Measurements from ENCODE around the gene BORCS8.
"Not testable (repeated sequence)": the region's sequence is repeated elsewhere in the genome, so short reads cannot be mapped to it uniquely, and the experiment has no call there.

Gene BORCS8

GRCh38 chr19:19154768-19155494 lies 37.0 kb downstream of the BORCS8 start:
- no peak for TF ChIP-seq CTCF (IDR thresholded peaks at IDR 0.05; ENCODE audit: control extremely low read depth, extremely low read depth, low read depth, missing control alignments)
- no peak for DNase-seq (ENCODE audit: extremely low spot score)
- CTCF ChIA-PET: interaction anchor here (0.7 to 8.4 kb wide), 6 partner anchors 7 to 25 kb away, joined by 3 to 93 read pairs (median 6); partner anchors contain the start of gene MEF2B
- POLR2A ChIA-PET: interaction anchor here (1.0 kb wide), 1 partner anchor 11 kb away, joined by 4 read pairs; no protein-coding TSS in a partner anchor

GRCh38 chr19:19152668-19153384 lies 39.1 kb downstream of the BORCS8 start:
- ChIA-PET POLR2A (no interaction called here), CTCF (interaction anchor here (1.5 to 14.3 kb wide), 3 partner anchors 14 to 22 kb away, joined by 3 to 302 read pairs (median 32); partner anchors contain the start of gene MEF2B)
- no peak for DNase-seq (ENCODE audit: extremely low spot score)
- no peak for TF ChIP-seq CTCF (IDR thresholded peaks at IDR 0.05; ENCODE audit: control extremely low read depth, extremely low read depth, low read depth, missing control alignments)

- CTCF ChIA-PET: interaction anchor here (14.3 kb wide), 1 partner anchor 21 kb away, joined by 302 read pairs; the partner anchor contains the start of gene MEF2B
- DNase-seq (ENCODE audit: extremely low spot score): peak; percentile 70
- TF ChIP-seq CTCF (IDR thresholded peaks at IDR 0.05; ENCODE audit: control extremely low read depth, extremely low read depth, low read depth, missing control alignments): no peak
- POLR2A ChIA-PET: interaction anchor here (0.6 kb wide), 1 partner anchor 263 kb away, joined by 3 read pairs; no protein-coding TSS in a partner anchor
These were observed 40.5 kb downstream of the BORCS8 start for GRCh38 chr19:19151418-19151817.

- DNase-seq (ENCODE audit: extremely low spot score): no peak
- POLR2A ChIA-PET: no interaction called here
- TF ChIP-seq CTCF (IDR thresholded peaks at IDR 0.05; ENCODE audit: control extremely low read depth, extremely low read depth, low read depth, missing control alignments): no peak
- CTCF ChIA-PET: interaction anchor here (1.3 to 14.3 kb wide), 4 partner anchors 9 to 75 kb away, joined by 3 to 302 read pairs (median 50); partner anchors contain the start of gene MEF2B
These were observed 42.5 kb downstream of the BORCS8 start for GRCh38 chr19:19149435-19149834.

GRCh38 chr19:19148504-19148903 lies 43.4 kb downstream of the BORCS8 start:
- POLR2A ChIA-PET: interaction anchor here (1.4 kb wide), 1 partner anchor 26 kb away, joined by 4 read pairs; no protein-coding TSS in a partner anchor
- CTCF ChIA-PET: interaction anchor here (0.7 to 14.3 kb wide), 5 partner anchors 9 to 77 kb away, joined by 3 to 302 read pairs (median 8); partner anchors contain the start of gene MEF2B

GRCh38 chr19:19147344-19147743 lies 44.6 kb downstream of the BORCS8 start:
- no peak for TF ChIP-seq CTCF (IDR thresholded peaks at IDR 0.05; ENCODE audit: control extremely low read depth, extremely low read depth, low read depth, missing control alignments)
- no peak for DNase-seq (ENCODE audit: extremely low spot score)
- ChIA-PET POLR2A (no interaction called here), CTCF (interaction anchor here (0.9 to 14.3 kb wide), 9 partner anchors 8 to 195 kb away, joined by 3 to 302 read pairs (median 8); partner anchors contain the start of genes BORCS8, MEF2B, NR2C2AP and RFXANK)

More at GRCh38 chr19:19148504-19148903, 43.4 kb downstream of the BORCS8 start:
- DNase-seq (ENCODE audit: extremely low spot score): not testable (repeated sequence)
